Activated T-helper 17 cell treated with anti-CD3 and anti-CD28 coated beads, Interleukin-2, amount 50 U/mL, for 72 hours (primary cell): ENCODE data around the gene FKBP15. TPM values are rescaled to one million over a fixed set of nuclear protein-coding genes. Genes with fewer than 3 reads are reported as not detected.
"Not testable (repeated sequence)": the region's sequence is repeated elsewhere in the genome, so short reads cannot be mapped to it uniquely, and the experiment has no call there.

Experiments used
- ATAC-seq: fragments of 150-1000 bp; cut with Tn5 transposase; replicated peaks from 2 replicates; pipeline ENCODE4 v1.10.0; 2021; ENCODE audit warnings: mild to moderate bottlenecking, moderate library complexity
- H3K27ac Mint-ChIP-seq: one replicate; pipeline ENCODE4 v1.8.0; 2022; ENCODE audit warnings: mixed read lengths
- H3K27me3 Mint-ChIP-seq: one replicate; pipeline ENCODE4 v1.8.0; 2022; ENCODE audit warnings: mixed read lengths
- H3K36me3 Mint-ChIP-seq: one replicate; pipeline ENCODE4 v1.8.0; 2022; ENCODE audit warnings: low read depth, mild to moderate bottlenecking, mixed read lengths
- H3K4me1 Mint-ChIP-seq: one replicate; pipeline ENCODE4 v1.8.0; 2022; ENCODE audit warnings: mixed read lengths
- H3K4me3 Mint-ChIP-seq: one replicate; pipeline ENCODE4 v1.8.0; 2022; ENCODE audit warnings: mild to moderate bottlenecking, mixed read lengths
- H3K9me3 Mint-ChIP-seq: one replicate; pipeline ENCODE4 v1.8.0; 2022; ENCODE audit warnings: mixed read lengths
- total RNA-seq, 2 donors: library from RNA; stranded (reverse); gene quantifications; one replicate each; pipeline ENCODE4 v1.2.3, GENCODE V29; 2022

FKBP15 gene
- total RNA-seq, 2 donors from 2014 or later, result 41.2 to 41.5 TPM

- no peak for ATAC-seq
- Mint-ChIP-seq H3K4me3 (no peak overlapping the region), H3K27ac (peak overlapping the region; percentile 86), H3K9me3 (no peaks in the 10 kb centered on the region), H3K27me3 (no peaks in the 10 kb centered on the region), H3K4me1 (peaks cover 38% of the 10 kb centered on the region), H3K36me3 (peaks cover 10% of the 10 kb centered on the region)
These were observed 66.6 kb downstream of the FKBP15 start for GRCh38 chr9:113154471-113154870.

GRCh38 chr9:113153599-113153998 lies 67.5 kb downstream of the FKBP15 start:
- H3K9me3 Mint-ChIP-seq, result no peaks in the 10 kb centered on the region
- no peak overlapping the region for H3K4me3 Mint-ChIP-seq
- peaks cover 5% of the 10 kb centered on the region for H3K36me3 Mint-ChIP-seq
- H3K27ac Mint-ChIP-seq, result no peak overlapping the region
- ATAC-seq, result no peak
- H3K4me1 Mint-ChIP-seq, result peaks cover 37% of the 10 kb centered on the region
- H3K27me3 Mint-ChIP-seq, result no peaks in the 10 kb centered on the region

GRCh38 chr9:113152699-113153098 lies 68.4 kb downstream of the FKBP15 start:
- no peaks in the 10 kb centered on the region for H3K27me3 Mint-ChIP-seq
- H3K9me3 Mint-ChIP-seq, result no peaks in the 10 kb centered on the region
- H3K36me3 Mint-ChIP-seq, result no peaks in the 10 kb centered on the region
- peak overlapping the region; percentile 83 for H3K27ac Mint-ChIP-seq
- no peak for ATAC-seq
- peak overlapping the region; percentile 77 for H3K4me3 Mint-ChIP-seq
- H3K4me1 Mint-ChIP-seq, result peaks cover 33% of the 10 kb centered on the region

GRCh38 chr9:113151696-113152630 lies 69.1 kb downstream of the FKBP15 start:
- H3K4me3 Mint-ChIP-seq, result peak overlapping the region; percentile 77
- ATAC-seq, result no peak
- no peaks in the 10 kb centered on the region for H3K9me3 Mint-ChIP-seq
- peaks cover 31% of the 10 kb centered on the region for H3K4me1 Mint-ChIP-seq
- peak overlapping the region; percentile 83 for H3K27ac Mint-ChIP-seq
- no peaks in the 10 kb centered on the region for H3K27me3 Mint-ChIP-seq
- H3K36me3 Mint-ChIP-seq, result no peaks in the 10 kb centered on the region

- Mint-ChIP-seq H3K36me3 (no peaks in the 10 kb centered on the region), H3K27me3 (peaks cover 1% of the 10 kb centered on the region), H3K27ac (peak within 1 kb of the TSS; percentile 83), H3K4me1 (peaks cover 25% of the 10 kb centered on the region), H3K9me3 (no peaks in the 10 kb centered on the region), H3K4me3 (peak within 1 kb of the TSS; percentile 77)
- ATAC-seq, result peak; percentile 96
These were observed 70.1 kb downstream of the FKBP15 start, which contains the start of gene SLC31A2 for GRCh38 chr9:113150670-113151611. SLC31A2 (plus strand) TSS chr9:113151007; CDS start chr9:113151075, 68 bp downstream.

- H3K27ac Mint-ChIP-seq, ATAC-seq, H3K4me3 Mint-ChIP-seq, H3K9me3 Mint-ChIP-seq, H3K36me3 Mint-ChIP-seq: not testable (repeated sequence)
- Mint-ChIP-seq H3K27me3 (peaks cover 15% of the 10 kb centered on the region), H3K4me1 (peaks cover 13% of the 10 kb centered on the region)
These were observed 71.5 kb downstream of the FKBP15 start for GRCh38 chr9:113149561-113149960.

- Mint-ChIP-seq H3K4me1 (peaks cover 13% of the 10 kb centered on the region), H3K27me3 (peaks cover 17% of the 10 kb centered on the region), H3K9me3 (no peaks in the 10 kb centered on the region), H3K36me3 (no peaks in the 10 kb centered on the region), H3K27ac (no peak overlapping the region), H3K4me3 (no peak overlapping the region)
- no peak for ATAC-seq
These were observed 72.1 kb downstream of the FKBP15 start for GRCh38 chr9:113148781-113149510.

- H3K27me3 Mint-ChIP-seq, result peaks cover 17% of the 10 kb centered on the region
- no peaks in the 10 kb centered on the region for H3K9me3 Mint-ChIP-seq
- H3K36me3 Mint-ChIP-seq, result no peaks in the 10 kb centered on the region
- no peak overlapping the region for H3K4me3 Mint-ChIP-seq
- no peak overlapping the region for H3K27ac Mint-ChIP-seq
- ATAC-seq, result no peak
- H3K4me1 Mint-ChIP-seq, result peaks cover 13% of the 10 kb centered on the region
These were observed 72.7 kb downstream of the FKBP15 start for GRCh38 chr9:113148372-113148705.

GRCh38 chr9:113143432-113144227 lies 77.4 kb downstream of the FKBP15 start:
- ATAC-seq, result no peak
- Mint-ChIP-seq H3K27ac (no peak overlapping the region), H3K36me3 (no peaks in the 10 kb centered on the region), H3K9me3 (no peaks in the 10 kb centered on the region), H3K4me1 (no peaks in the 10 kb centered on the region), H3K27me3 (peaks cover 17% of the 10 kb centered on the region), H3K4me3 (no peak overlapping the region)

- H3K4me1 Mint-ChIP-seq, H3K4me3 Mint-ChIP-seq, H3K36me3 Mint-ChIP-seq, H3K9me3 Mint-ChIP-seq, ATAC-seq, H3K27ac Mint-ChIP-seq: not testable (repeated sequence)
- H3K27me3 Mint-ChIP-seq, result peaks cover 15% of the 10 kb centered on the region
These were observed 80.2 kb downstream of the FKBP15 start for GRCh38 chr9:113140896-113141295.

GRCh38 chr9:113139953-113140352 lies 81.1 kb downstream of the FKBP15 start:
- Mint-ChIP-seq H3K27me3 (peaks cover 6% of the 10 kb centered on the region), H3K4me3 (no peak overlapping the region), H3K36me3 (no peaks in the 10 kb centered on the region), H3K27ac (no peak overlapping the region), H3K9me3 (no peaks in the 10 kb centered on the region), H3K4me1 (no peaks in the 10 kb centered on the region)
- ATAC-seq, result no peak

- H3K27ac Mint-ChIP-seq, result no peak overlapping the region
- no peaks in the 10 kb centered on the region for H3K9me3 Mint-ChIP-seq
- H3K4me3 Mint-ChIP-seq, result no peak overlapping the region
- ATAC-seq, result no peak
- no peaks in the 10 kb centered on the region for H3K27me3 Mint-ChIP-seq
- no peaks in the 10 kb centered on the region for H3K36me3 Mint-ChIP-seq
- no peaks in the 10 kb centered on the region for H3K4me1 Mint-ChIP-seq
These were observed 81.8 kb downstream of the FKBP15 start for GRCh38 chr9:113139225-113139829.

- Mint-ChIP-seq H3K4me1 (no peaks in the 10 kb centered on the region), H3K4me3 (no peak overlapping the region), H3K27ac (no peak overlapping the region), H3K36me3 (no peaks in the 10 kb centered on the region), H3K27me3 (no peaks in the 10 kb centered on the region), H3K9me3 (no peaks in the 10 kb centered on the region)
- no peak for ATAC-seq
These were observed 82.3 kb downstream of the FKBP15 start for GRCh38 chr9:113138760-113139159.
